ENCODE measurements around the gene MRPL12. TPM values are rescaled to one million over a fixed set of nuclear protein-coding genes. Genes with fewer than 3 reads are reported as not detected.
A peak's percentile ranks its signal among the peaks of the same experiment; 100 is the strongest.
"Not testable (repeated sequence)": the region's sequence is repeated elsewhere in the genome, so short reads cannot be mapped to it uniquely, and the experiment has no call there.

Gene MRPL12
- total RNA-seq, 6 donors from 2014 or later = 29.3 to 69.8 (median 47.8) TPM

DNA sequence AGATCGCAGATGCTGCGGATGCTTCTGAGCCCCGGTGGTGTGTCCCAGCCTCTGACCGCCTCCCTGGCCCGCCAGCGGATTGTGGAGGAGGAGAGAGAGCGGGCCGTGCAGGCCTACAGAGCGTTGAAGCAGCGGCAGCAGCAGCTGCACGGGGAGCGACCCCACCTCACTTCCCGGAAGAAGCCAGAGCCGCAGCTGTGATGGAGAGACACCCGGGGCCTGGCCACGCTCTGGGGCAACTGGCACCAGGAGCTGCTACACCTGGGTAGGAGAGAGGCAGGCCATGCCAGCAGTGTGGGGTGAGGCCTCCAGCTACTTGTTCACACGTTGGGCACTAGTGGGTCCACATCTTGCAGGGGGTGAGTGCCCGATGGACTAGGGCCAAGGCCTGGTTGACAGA lies 30.7 kb upstream of the MRPL12 start:
- Histone ChIP-seq H3K27me3 (no peaks in the 10 kb centered on the region), H3K9me3 (no peaks in the 10 kb centered on the region), H3K4me3 (no peak overlapping the region), H3K27ac (no peak overlapping the region), H3K4me1 (peaks cover 5 to 13% (median 7%) of the 10 kb centered on the region in 4 donors), H3K36me3 (peaks cover 14 to 58% (median 50%) of the 10 kb centered on the region in 4 donors)
- TF ChIP-seq POLR2A (IDR thresholded peaks at IDR 0.05) = no peak
- no peak for TF ChIP-seq CTCF (IDR thresholded peaks at IDR 0.05)
- no peak for TF ChIP-seq EP300 (IDR thresholded peaks at IDR 0.05)
- ATAC-seq (ENCODE audit: low FRiP score in 2 of 2) = peak in 1 of 2 donors; percentile 13
- 90 to 94% methylated on average over 15 to 18 of the region's 18 CpGs for WGBS, 2 donors
- peak in 1 of 2 donors; percentile 76 for DNase-seq

DNA sequence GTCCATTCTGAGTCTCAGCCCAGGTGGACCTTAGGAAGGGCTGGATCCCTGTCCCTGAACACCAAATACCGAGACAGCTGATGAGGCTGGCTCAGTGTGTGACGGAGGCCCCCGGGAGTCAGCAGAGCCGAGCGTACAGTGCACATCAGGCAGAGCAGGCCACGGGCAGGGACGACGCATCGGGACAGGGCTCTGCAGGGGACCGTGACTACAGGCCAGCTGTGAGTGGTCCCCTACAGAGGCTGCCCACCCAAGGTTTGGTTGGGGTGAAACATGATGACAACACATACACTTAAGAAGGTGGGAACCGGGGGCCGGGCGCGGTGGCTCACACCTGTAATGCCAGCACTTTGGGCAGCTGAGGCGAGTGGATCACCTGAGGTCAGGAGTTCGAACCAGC lies 30.2 kb upstream of the MRPL12 start:
- peaks cover under 1 to 9% (median 3%) of the 10 kb centered on the region in 4 donors for H3K4me1 ChIP-seq
- H3K27ac ChIP-seq = no peak overlapping the region
- 95 to 98% methylated on average over 6 to 12 of the region's 16 CpGs for WGBS, 2 donors
- DNase-seq = peak in 1 of 2 donors; percentile 73
- H3K36me3 ChIP-seq = peaks cover 14 to 58% (median 50%) of the 10 kb centered on the region in 4 donors
- H3K27me3 ChIP-seq = no peaks in the 10 kb centered on the region
- no peaks in the 10 kb centered on the region for H3K9me3 ChIP-seq
- ATAC-seq (ENCODE audit: low FRiP score in 2 of 2) = peak in 1 of 2 donors; percentile 7
- TF ChIP-seq POLR2AphosphoS5 (IDR thresholded peaks at IDR 0.05) = no peak
- TF ChIP-seq CTCF (IDR thresholded peaks at IDR 0.05) = no peak
- H3K4me3 ChIP-seq = no peak overlapping the region

DNA sequence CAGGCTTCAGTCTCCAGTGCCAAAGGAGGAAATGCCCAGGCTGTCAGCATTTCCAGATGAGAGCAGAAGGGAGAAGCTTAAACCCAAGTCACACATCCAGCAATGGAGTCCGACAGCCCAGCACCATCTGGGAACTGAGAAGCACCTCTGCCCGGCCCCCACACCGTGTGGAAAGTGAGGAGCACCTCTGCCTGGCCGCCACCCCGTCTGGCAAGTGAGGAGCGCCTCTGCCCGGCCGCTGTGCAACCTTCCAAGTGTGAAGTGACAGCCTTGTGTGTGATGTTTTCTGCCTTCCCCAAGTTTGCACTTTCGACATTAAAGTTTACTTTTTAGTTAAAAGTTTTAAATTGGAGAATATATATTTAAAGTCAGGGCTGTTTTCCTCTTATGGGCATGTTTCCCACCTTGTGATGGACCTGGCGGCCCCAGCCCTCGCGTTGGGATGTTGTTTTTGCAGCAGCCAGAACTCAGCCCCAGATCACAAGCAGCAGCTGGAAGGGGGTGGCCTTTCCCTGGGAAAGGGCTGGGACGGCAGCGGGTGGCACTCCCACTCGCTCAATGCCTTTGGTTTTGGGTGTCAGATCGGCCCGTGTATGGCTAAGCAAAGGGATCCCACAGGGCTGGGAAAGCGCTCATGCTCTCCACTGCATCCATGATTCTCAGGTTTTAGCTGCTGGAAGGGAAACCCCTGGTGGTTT lies 29.5 kb upstream of the MRPL12 start:
- ATAC-seq (ENCODE audit: low FRiP score in 2 of 2) (no peak), DNase-seq (peak in 1 of 2 donors; percentile 63)
- H3K27ac ChIP-seq = no peak overlapping the region
- H3K27me3 ChIP-seq = no peaks in the 10 kb centered on the region
- TF ChIP-seq POLR2AphosphoS5 (IDR thresholded peaks at IDR 0.05) = no peak
- TF ChIP-seq CTCF (IDR thresholded peaks at IDR 0.05) = no peak
- no peak for TF ChIP-seq POLR2A (IDR thresholded peaks at IDR 0.05)
- no peak for TF ChIP-seq EP300 (IDR thresholded peaks at IDR 0.05)
- peaks cover 0 to under 1% (median 0%) of the 10 kb centered on the region in 4 donors for H3K4me1 ChIP-seq
- peaks cover 14 to 58% (median 50%) of the 10 kb centered on the region in 4 donors for H3K36me3 ChIP-seq
- no peak overlapping the region for H3K4me3 ChIP-seq
- H3K9me3 ChIP-seq = no peaks in the 10 kb centered on the region
- WGBS, 2 donors = 89 to 90% methylated on average over 12 to 18 of the region's 18 CpGs

- not testable (repeated sequence) for H3K4me3 ChIP-seq; ATAC-seq (ENCODE audit: low FRiP score in 2 of 2); H3K27ac ChIP-seq; H3K9me3 ChIP-seq; DNase-seq; H3K4me1 ChIP-seq; H3K27me3 ChIP-seq
- peaks cover 14 to 40% (median 36%) of the 10 kb centered on the region in 4 donors for H3K36me3 ChIP-seq
- TF ChIP-seq CTCF (IDR thresholded peaks at IDR 0.05) = peak; percentile 52 to 70 (median 60)
- 38 to 39% methylated on average over 18 of the region's 18 CpGs for WGBS, 2 donors
Observed at GRCh38 chr17:81675515-81676221, 27.5 kb upstream of the MRPL12 start.

Measured in upper lobe of left lung (tissue), 6 donors.